Mesenchymal stem cell (in vitro differentiated cells and primary cell): ENCODE measurements around the gene SH3GL3.

ENCODE experiments used
- DNase-seq: peaks from one replicate; pipeline ENCODE4 v3.0.0-alpha.2; 2013
- H2AFZ ChIP-seq: one replicate; pipeline ENCODE4 v1.6.1; 2013; ENCODE audit warnings: low read depth, mild to moderate bottlenecking, control low read depth, inconsistent platforms, low read length, moderate library complexity
- H2AK5ac ChIP-seq: 2 replicates; pipeline ENCODE4 v1.6.1; 2013; ENCODE audit warnings: low read length, moderate library complexity, mild to moderate bottlenecking, inconsistent platforms; ENCODE audit not compliant: severe bottlenecking
- H2BK120ac ChIP-seq: one replicate; pipeline ENCODE4 v1.6.1; 2013; ENCODE audit warnings: low read depth, mild to moderate bottlenecking, inconsistent platforms, low read length, moderate library complexity
- H2BK12ac ChIP-seq, 2 experiments: one replicate each; pipeline ENCODE4 v1.6.1; 2013; ENCODE audit warnings: inconsistent platforms in 2 of 2, low read length in 2 of 2, mild to moderate bottlenecking in 2 of 2, moderate library complexity in 2 of 2, control low read depth in 1 of 2
- H2BK15ac ChIP-seq: one replicate; pipeline ENCODE4 v1.6.1; 2013; ENCODE audit warnings: mild to moderate bottlenecking, low read depth, inconsistent platforms; ENCODE audit not compliant: poor library complexity, severe bottlenecking
- H2BK5ac ChIP-seq: 2 replicates; pipeline ENCODE4 v1.6.1; 2013; ENCODE audit warnings: low read depth, mild to moderate bottlenecking, low read length, control low read depth, inconsistent platforms; ENCODE audit not compliant: poor library complexity, severe bottlenecking
- H3K14ac ChIP-seq, 2 experiments: one replicate each; pipeline ENCODE4 v1.6.1; 2013; ENCODE audit warnings: inconsistent platforms in 2 of 2, low read length in 2 of 2, control low read depth in 1 of 2, mild to moderate bottlenecking in 1 of 2, moderate library complexity in 1 of 2
- H3K18ac ChIP-seq, 2 experiments: one replicate each; pipeline ENCODE4 v1.6.1; 2013; ENCODE audit warnings: inconsistent platforms in 2 of 2, low read length in 2 of 2, control low read depth in 1 of 2, low read depth in 1 of 2, mild to moderate bottlenecking in 1 of 2
- H3K23ac ChIP-seq, 2 experiments: one replicate each; pipeline ENCODE4 v1.6.1; 2013; ENCODE audit warnings: inconsistent platforms in 2 of 2, low read length in 2 of 2, mild to moderate bottlenecking in 2 of 2, moderate library complexity in 2 of 2, control low read depth in 1 of 2
- H3K27ac ChIP-seq: 2 replicates; pipeline ENCODE4 v1.5.1; 2013; ENCODE audit warnings: mild to moderate bottlenecking, moderate library complexity, low read length, control low read depth, inconsistent platforms; ENCODE audit not compliant: poor library complexity, severe bottlenecking
- H3K27me3 ChIP-seq, 2 experiments: 2 replicates each; pipeline versions ENCODE4 v1.6.1 to v1.7.0; 2013; ENCODE audit warnings: low read length in 2 of 2, mild to moderate bottlenecking in 2 of 2, moderate library complexity in 2 of 2, control low read depth in 1 of 2, inconsistent platforms in 1 of 2; ENCODE audit not compliant: control insufficient read depth in 1 of 2, insufficient read depth in 1 of 2
- H3K36me3 ChIP-seq, 2 experiments: 2 replicates each; pipeline versions ENCODE4 v1.6.1 to v1.7.0; 2013; ENCODE audit warnings: low read length in 2 of 2, control low read depth in 1 of 2, inconsistent platforms in 1 of 2, low read depth in 1 of 2, mild to moderate bottlenecking in 1 of 2; ENCODE audit not compliant: insufficient read depth in 2 of 2, control insufficient read depth in 1 of 2
- H3K4ac ChIP-seq, 2 experiments: one replicate each; pipeline ENCODE4 v1.6.1; 2013; ENCODE audit warnings: inconsistent platforms in 2 of 2, low read length in 2 of 2, mild to moderate bottlenecking in 2 of 2, moderate library complexity in 2 of 2, control low read depth in 1 of 2, low read depth in 1 of 2
- H3K4me1 ChIP-seq: 2 replicates; pipeline ENCODE4 v1.6.1; 2013; ENCODE audit warnings: low read depth, low read length, control low read depth; ENCODE audit not compliant: control insufficient read depth, insufficient read depth
- H3K4me2 ChIP-seq: 2 replicates; pipeline ENCODE4 v1.6.1; 2013; ENCODE audit warnings: low read length, mild to moderate bottlenecking, inconsistent platforms; ENCODE audit not compliant: poor library complexity, severe bottlenecking
- H3K4me3 ChIP-seq, 2 experiments: 2 replicates each; pipeline versions ENCODE4 v1.5.1 to v1.7.0; 2013; ENCODE audit warnings: low read length in 2 of 2, mild to moderate bottlenecking in 2 of 2, control low read depth in 1 of 2, low read depth in 1 of 2; ENCODE audit not compliant: insufficient read depth in 1 of 2
- H3K79me1 ChIP-seq: replicated peaks from 2 replicates; pipeline ENCODE4 v1.6.1; 2013; ENCODE audit warnings: mild to moderate bottlenecking, control low read depth, low read length, inconsistent platforms; ENCODE audit not compliant: poor library complexity, severe bottlenecking
- H3K9ac ChIP-seq: 2 replicates; pipeline ENCODE4 v1.7.0; 2013; ENCODE audit warnings: mild to moderate bottlenecking, low read length, moderate library complexity
- H3K9me3 ChIP-seq: 2 replicates; pipeline ENCODE4 v1.7.0; 2013; ENCODE audit warnings: mild to moderate bottlenecking, low read length; ENCODE audit not compliant: control insufficient read depth
- H4K8ac ChIP-seq: one replicate; pipeline ENCODE4 v1.6.1; 2013; ENCODE audit warnings: inconsistent platforms, mild to moderate bottlenecking, low read length, moderate library complexity
- H4K91ac ChIP-seq: one replicate; pipeline ENCODE4 v1.6.1; 2013; ENCODE audit warnings: mild to moderate bottlenecking, low read length, inconsistent platforms
- WGBS: methylation state at CpG from one replicate; pipeline ENCODE4 v1.1.7; 2013; ENCODE audit warnings: mixed read lengths; 5-methylcytosine and 5-hydroxymethylcytosine counted together

SH3GL3 gene

DNA sequence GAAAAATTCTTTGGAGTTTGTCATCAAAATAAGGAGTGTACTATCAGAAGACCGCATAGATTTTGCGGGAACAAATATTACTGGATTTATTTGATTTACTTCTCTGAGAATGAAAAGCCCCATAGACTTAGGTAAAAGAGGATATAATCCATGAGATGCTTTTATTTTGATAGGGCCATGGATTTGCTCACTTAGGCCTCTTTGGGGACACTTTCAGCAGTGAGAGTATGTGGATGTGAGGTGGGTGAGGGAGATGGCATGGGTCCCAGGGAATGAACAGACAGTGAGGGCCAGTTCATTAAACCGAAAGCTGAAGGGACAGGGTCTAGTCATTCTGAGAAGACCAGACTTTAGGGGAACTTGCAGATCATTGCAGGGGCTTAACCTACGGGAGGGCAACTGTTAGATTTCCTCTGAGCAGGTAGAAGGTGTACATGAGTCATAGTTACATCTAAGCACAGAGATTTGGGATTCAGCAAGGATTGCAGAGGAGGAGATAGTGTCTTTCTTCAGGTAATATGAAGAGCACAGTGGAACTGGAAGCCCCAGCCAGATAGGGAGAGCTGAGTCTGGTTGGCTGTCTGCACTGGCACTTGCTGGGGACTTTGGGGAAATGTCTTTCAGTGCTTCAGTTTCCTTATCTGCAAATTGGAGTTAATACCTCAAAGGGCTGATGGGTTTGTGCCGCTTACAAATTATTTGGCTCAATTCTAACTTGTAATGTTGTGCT lies 30.8 kb downstream of the SH3GL3 start:
- Histone ChIP-seq H2AK5ac (no peak overlapping the region), H3K9me3 (no peaks in the 10 kb centered on the region), H3K18ac (no peak overlapping the region), H3K4ac (no peak overlapping the region), H3K14ac (no peak overlapping the region), H2AFZ (no peak overlapping the region), H3K23ac (no peak overlapping the region), H3K36me3 (no peaks in the 10 kb centered on the region), H3K27me3 (peaks cover 0 to 8% of the 10 kb centered on the region in 2 experiments), H2BK120ac (no peak overlapping the region), H3K9ac (no peak overlapping the region), H4K91ac (no peak overlapping the region), H3K4me1 (peaks cover 2% of the 10 kb centered on the region), H3K27ac (no peak overlapping the region), H4K8ac (no peak overlapping the region), H3K79me1 (no peaks in the 10 kb centered on the region), H3K4me3 (no peak overlapping the region), H2BK15ac (no peak overlapping the region), H2BK5ac (no peak overlapping the region), H2BK12ac (no peak overlapping the region), H3K4me2 (no peak overlapping the region)
- no peak for DNase-seq
- 95% methylated on average over 5 of the region's 5 CpGs for WGBS

GRCh38 chr15:83483612-83484011 lies 36.5 kb downstream of the SH3GL3 start:
- Histone ChIP-seq H2BK12ac (no peak overlapping the region), H2AFZ (no peak overlapping the region), H3K9me3 (peaks cover 13% of the 10 kb centered on the region), H3K27me3 (peaks cover 0 to 10% of the 10 kb centered on the region in 2 experiments), H3K4ac (no peak overlapping the region), H3K27ac (no peak overlapping the region), H3K4me1 (no peaks in the 10 kb centered on the region), H3K4me2 (no peak overlapping the region), H2BK15ac (no peak overlapping the region), H4K8ac (no peak overlapping the region), H3K18ac (no peak overlapping the region), H3K14ac (no peak overlapping the region), H3K9ac (no peak overlapping the region), H3K36me3 (no peaks in the 10 kb centered on the region), H2AK5ac (no peak overlapping the region), H3K23ac (no peak overlapping the region), H2BK5ac (no peak overlapping the region), H3K79me1 (no peaks in the 10 kb centered on the region), H3K4me3 (no peak overlapping the region), H2BK120ac (no peak overlapping the region), H4K91ac (no peak overlapping the region)
- no peak for DNase-seq
- no CpG with 5 or more reads among the region's 1 CpG for WGBS

- Histone ChIP-seq H2AFZ (no peak overlapping the region), H3K4me3 (no peak overlapping the region), H3K4me1 (no peaks in the 10 kb centered on the region), H4K8ac (no peak overlapping the region), H3K4me2 (no peak overlapping the region), H3K27ac (no peak overlapping the region), H2BK15ac (no peak overlapping the region), H3K9me3 (peaks cover 13% of the 10 kb centered on the region), H2BK12ac (no peak overlapping the region), H3K14ac (no peak overlapping the region), H3K4ac (no peak overlapping the region), H3K27me3 (peaks cover 0 to 3% of the 10 kb centered on the region in 2 experiments), H3K9ac (no peak overlapping the region), H2BK5ac (no peak overlapping the region), H3K79me1 (no peaks in the 10 kb centered on the region), H3K23ac (no peak overlapping the region), H3K18ac (no peak overlapping the region), H3K36me3 (no peaks in the 10 kb centered on the region), H2BK120ac (no peak overlapping the region), H2AK5ac (no peak overlapping the region), H4K91ac (no peak overlapping the region)
- DNase-seq: no peak
- 50% methylated on average over 1 of the region's 2 CpGs for WGBS
Observed at GRCh38 chr15:83484636-83485035, 37.5 kb downstream of the SH3GL3 start.

DNA sequence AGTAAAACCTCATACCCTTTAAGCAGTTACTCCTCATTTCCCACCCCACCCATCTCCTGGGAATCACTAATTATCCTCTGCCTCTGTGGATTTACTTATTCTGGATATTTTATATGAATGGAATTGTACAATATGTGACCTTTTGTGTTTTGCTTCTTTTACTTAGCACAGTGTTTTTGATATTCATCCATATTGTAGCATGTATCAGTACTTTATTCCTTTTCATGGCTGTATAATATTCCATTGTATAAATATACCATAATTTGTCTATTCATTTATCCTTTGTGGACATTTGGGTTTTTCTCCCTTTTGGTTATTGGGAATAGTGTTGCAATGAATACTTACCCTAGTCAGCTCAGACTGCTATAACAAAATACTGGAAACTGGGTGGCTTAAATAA lies 39.2 kb downstream of the SH3GL3 start:
- H3K36me3 ChIP-seq: no peaks in the 10 kb centered on the region
- no peak overlapping the region for H2AFZ ChIP-seq
- H3K9ac ChIP-seq: no peak overlapping the region
- no peak overlapping the region for H3K4ac ChIP-seq
- no peak overlapping the region for H2BK120ac ChIP-seq
- H4K91ac ChIP-seq: no peak overlapping the region
- DNase-seq: no peak
- no peak overlapping the region for H2BK15ac ChIP-seq
- peaks cover 0 to 7% of the 10 kb centered on the region in 2 experiments for H3K27me3 ChIP-seq
- H4K8ac ChIP-seq: no peak overlapping the region
- no peak overlapping the region for H3K4me3 ChIP-seq
- no peak overlapping the region for H2BK12ac ChIP-seq
- H3K23ac ChIP-seq: no peak overlapping the region
- H3K27ac ChIP-seq: no peak overlapping the region
- no peak overlapping the region for H3K4me2 ChIP-seq
- H3K14ac ChIP-seq: no peak overlapping the region
- H2BK5ac ChIP-seq: no peak overlapping the region
- H3K9me3 ChIP-seq: peaks cover 13% of the 10 kb centered on the region
- H3K4me1 ChIP-seq: no peaks in the 10 kb centered on the region
- H3K79me1 ChIP-seq: no peaks in the 10 kb centered on the region
- H2AK5ac ChIP-seq: no peak overlapping the region
- H3K18ac ChIP-seq: no peak overlapping the region
